Kidney epithelial cell (primary cell): ENCODE results near the gene AKNA. TPM values are rescaled to one million over a fixed set of nuclear protein-coding genes. Genes with fewer than 3 reads are reported as not detected.

ENCODE experiments used
- DNase-seq: peaks from one replicate; pipeline ENCODE4 v3.0.0-alpha.2; 2010; ENCODE audit warnings: low read depth
- H3K27me3 ChIP-seq: 2 replicates; pipeline ENCODE4 v1.6.0; 2011; ENCODE audit warnings: low read length; ENCODE audit not compliant: control insufficient read depth, insufficient read depth
- H3K36me3 ChIP-seq: 2 replicates; pipeline ENCODE4 v1.5.1; 2011; ENCODE audit warnings: low read length; ENCODE audit not compliant: control insufficient read depth, insufficient read depth
- H3K4me3 ChIP-seq: 2 replicates; pipeline ENCODE4 v1.5.1; 2011; ENCODE audit warnings: low read depth, mild to moderate bottlenecking, control low read depth, low read length
- CTCF ChIP-seq: IDR thresholded peaks from 2 replicates; pipeline ENCODE4 v1.5.1; 2011; ENCODE audit warnings: mild to moderate bottlenecking, moderate library complexity, low read length, control low read depth, inconsistent platforms; ENCODE audit not compliant: insufficient read depth, poor library complexity, severe bottlenecking
- total RNA-seq: library from RNA; depleted of rRNA; stranded (reverse); fragments of >200 nt; gene quantifications from 2 replicates; pipeline ENCODE4 v1.2.3, GENCODE V29; 2015

The AKNA gene
- total RNA-seq, 1 donor from 2014 or later: 34.6 TPM

- Histone ChIP-seq H3K27me3 (no peaks in the 10 kb centered on the region), H3K36me3 (no peaks in the 10 kb centered on the region), H3K4me3 (no peak overlapping the region)
- DNase-seq: no peak
- TF ChIP-seq CTCF: no peak
Measured at GRCh38 chr9:114414346-114414745, 26.6 kb upstream of the AKNA start.

- no peak for TF ChIP-seq CTCF
- Histone ChIP-seq H3K27me3 (no peaks in the 10 kb centered on the region), H3K36me3 (no peaks in the 10 kb centered on the region), H3K4me3 (no peak overlapping the region)
- no peak for DNase-seq
Measured at GRCh38 chr9:114413861-114414301, 26.1 kb upstream of the AKNA start.

GRCh38 chr9:114412048-114412683, 24.4 kb upstream of the AKNA start:
- DNase-seq: no peak
- no peak for TF ChIP-seq CTCF
- H3K4me3 ChIP-seq: no peak overlapping the region
- no peaks in the 10 kb centered on the region for H3K27me3 ChIP-seq
- H3K36me3 ChIP-seq: no peaks in the 10 kb centered on the region

GRCh38 chr9:114411452-114411851, 23.7 kb upstream of the AKNA start:
- Histone ChIP-seq H3K36me3 (no peaks in the 10 kb centered on the region), H3K4me3 (no peak overlapping the region), H3K27me3 (no peaks in the 10 kb centered on the region)
- TF ChIP-seq CTCF: no peak
- no peak for DNase-seq

- no peak for DNase-seq
- no peaks in the 10 kb centered on the region for H3K36me3 ChIP-seq
- H3K27me3 ChIP-seq: no peaks in the 10 kb centered on the region
- H3K4me3 ChIP-seq: no peak overlapping the region
- TF ChIP-seq CTCF: no peak
Measured at GRCh38 chr9:114410910-114411309, 23.1 kb upstream of the AKNA start.

- Histone ChIP-seq H3K4me3 (no peak overlapping the region), H3K27me3 (no peaks in the 10 kb centered on the region), H3K36me3 (no peaks in the 10 kb centered on the region)
- DNase-seq: no peak
- no peak for TF ChIP-seq CTCF
Measured at GRCh38 chr9:114409842-114410241, 22.1 kb upstream of the AKNA start.
